BJ (cell line): ENCODE data around the gene SPR. TPM values are rescaled to one million over a fixed set of nuclear protein-coding genes. Genes with fewer than 3 reads are reported as not detected.

Source experiments
- CTCF ChIA-PET: fragments of 350-600 bp; formaldehyde crosslinking; extraction: SDS; loops from one replicate; lab custom pipeline; 2021; ENCODE audit warnings: antibody characterized with exemption, inconsistent platforms; lab: Yijun Ruan, JAX
- POLR2A ChIA-PET: fragments of 300-600 bp; sonication (Branson Sonifier 250); formaldehyde crosslinking; extraction: SDS; loops from one replicate; lab custom pipeline; 2021; ENCODE audit warnings: antibody characterized with exemption; lab: Charles Lee
- DNase-seq: peaks from one replicate; pipeline ENCODE4 v3.0.0-alpha.2; 2011; ENCODE audit warnings: low read depth
- H3K27me3 ChIP-seq: 2 replicates; pipeline ENCODE4 v1.6.0; 2011; ENCODE audit warnings: low read length; ENCODE audit not compliant: control insufficient read depth, insufficient read depth
- H3K36me3 ChIP-seq: 2 replicates; pipeline ENCODE4 v1.5.1; 2011; ENCODE audit warnings: low read length; ENCODE audit not compliant: control insufficient read depth, insufficient read depth
- H3K4me3 ChIP-seq: 2 replicates; pipeline ENCODE4 v1.5.1; 2011; ENCODE audit warnings: low read depth, mild to moderate bottlenecking, control low read depth, low read length
- polyA plus RNA-seq: library from polyadenylated mRNA; depleted of rRNA; stranded (reverse); fragments of >200 nt; gene quantifications from 2 replicates; pipeline ENCODE4 v1.2.3, GENCODE V29; 2011
- TF ChIP-seq, protein P1 (sequence below): IDR thresholded peaks from 2 replicates; pipeline ENCODE4 v1.5.1; 2011; ENCODE audit warnings: low read depth, mild to moderate bottlenecking, control low read depth, inconsistent platforms, low read length, moderate library complexity; ENCODE audit not compliant: insufficient read depth

The SPR gene
- polyA plus RNA-seq, 1 experiment: 22.9 TPM

DNA sequence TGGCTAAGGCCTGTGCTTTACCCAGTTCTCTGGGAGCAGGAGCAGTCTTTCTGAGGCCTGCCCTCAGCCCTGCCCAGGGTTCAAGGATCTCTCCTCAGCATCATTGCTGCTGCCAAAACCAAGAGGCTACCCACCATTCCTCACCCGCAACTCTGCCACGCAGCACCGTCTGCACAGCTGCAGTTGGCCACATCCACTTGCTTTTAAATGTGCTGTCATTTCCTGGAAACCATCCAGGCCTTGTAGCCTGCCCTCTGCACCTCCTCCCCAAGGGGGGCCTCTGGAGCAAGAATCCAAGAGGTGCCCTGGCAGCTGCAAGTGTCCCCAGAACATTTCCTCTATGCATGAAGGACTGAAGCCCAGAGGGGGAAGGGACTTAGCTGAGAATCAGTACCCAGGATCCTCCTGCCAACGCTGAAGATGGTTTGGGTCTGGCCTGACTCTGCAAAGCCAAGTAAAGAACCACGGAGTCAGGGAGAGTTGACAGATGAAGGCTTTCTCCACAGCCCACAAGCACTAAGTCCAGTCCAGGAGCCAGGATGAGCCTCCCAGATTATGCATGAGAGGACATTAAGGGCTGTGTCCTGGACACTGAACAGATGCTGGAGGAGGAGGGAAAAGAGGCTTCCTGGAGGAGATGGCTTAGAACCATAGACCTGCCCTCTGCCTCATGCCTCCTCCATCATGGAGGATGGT lies 45.0 kb downstream of the SPR start:
- TF ChIP-seq, protein P1, sequence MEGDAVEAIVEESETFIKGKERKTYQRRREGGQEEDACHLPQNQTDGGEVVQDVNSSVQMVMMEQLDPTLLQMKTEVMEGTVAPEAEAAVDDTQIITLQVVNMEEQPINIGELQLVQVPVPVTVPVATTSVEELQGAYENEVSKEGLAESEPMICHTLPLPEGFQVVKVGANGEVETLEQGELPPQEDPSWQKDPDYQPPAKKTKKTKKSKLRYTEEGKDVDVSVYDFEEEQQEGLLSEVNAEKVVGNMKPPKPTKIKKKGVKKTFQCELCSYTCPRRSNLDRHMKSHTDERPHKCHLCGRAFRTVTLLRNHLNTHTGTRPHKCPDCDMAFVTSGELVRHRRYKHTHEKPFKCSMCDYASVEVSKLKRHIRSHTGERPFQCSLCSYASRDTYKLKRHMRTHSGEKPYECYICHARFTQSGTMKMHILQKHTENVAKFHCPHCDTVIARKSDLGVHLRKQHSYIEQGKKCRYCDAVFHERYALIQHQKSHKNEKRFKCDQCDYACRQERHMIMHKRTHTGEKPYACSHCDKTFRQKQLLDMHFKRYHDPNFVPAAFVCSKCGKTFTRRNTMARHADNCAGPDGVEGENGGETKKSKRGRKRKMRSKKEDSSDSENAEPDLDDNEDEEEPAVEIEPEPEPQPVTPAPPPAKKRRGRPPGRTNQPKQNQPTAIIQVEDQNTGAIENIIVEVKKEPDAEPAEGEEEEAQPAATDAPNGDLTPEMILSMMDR: no peak
- Histone ChIP-seq H3K36me3 (no peaks in the 10 kb centered on the region), H3K27me3 (peaks cover 43% of the 10 kb centered on the region), H3K4me3 (no peak overlapping the region)
- DNase-seq: no peak
- ChIA-PET CTCF (interaction anchor here (1.0 to 1.7 kb wide), 2 partner anchors 39 to 40 kb away, joined by 3 to 6 read pairs; no protein-coding TSS in a partner anchor), POLR2A (interaction anchor here (0.7 kb wide), 1 partner anchor 37 kb away, joined by 3 read pairs; no protein-coding TSS in a partner anchor)

DNA sequence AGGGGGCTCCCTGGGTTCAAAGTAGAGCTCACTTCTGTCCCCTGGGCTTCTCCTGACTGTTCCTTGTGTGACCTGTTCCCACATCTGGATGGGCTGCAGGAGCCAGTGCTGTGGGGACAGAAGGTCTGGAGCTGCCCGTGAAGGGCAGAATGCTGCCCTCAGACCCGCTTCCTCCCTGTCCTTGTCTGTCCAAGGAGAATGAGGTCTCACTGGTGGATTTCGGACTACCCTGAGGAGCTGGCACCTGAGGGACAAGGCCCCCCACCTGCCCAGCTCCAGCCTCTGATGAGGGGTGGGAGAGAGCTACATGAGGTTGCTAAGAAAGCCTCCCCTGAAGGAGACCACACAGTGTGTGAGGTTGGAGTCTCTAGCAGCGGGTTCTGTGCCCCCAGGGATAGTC lies 45.6 kb downstream of the SPR start:
- Histone ChIP-seq H3K36me3 (no peaks in the 10 kb centered on the region), H3K27me3 (peaks cover 40% of the 10 kb centered on the region), H3K4me3 (no peak overlapping the region)
- TF ChIP-seq, protein P1: no peak
- CTCF ChIA-PET: interaction anchor here (1.0 to 1.7 kb wide), 3 partner anchors 40 to 71 kb away, joined by 3 to 6 read pairs (median 3); no protein-coding TSS in a partner anchor
- POLR2A ChIA-PET: no interaction called here
- DNase-seq: no peak

DNA sequence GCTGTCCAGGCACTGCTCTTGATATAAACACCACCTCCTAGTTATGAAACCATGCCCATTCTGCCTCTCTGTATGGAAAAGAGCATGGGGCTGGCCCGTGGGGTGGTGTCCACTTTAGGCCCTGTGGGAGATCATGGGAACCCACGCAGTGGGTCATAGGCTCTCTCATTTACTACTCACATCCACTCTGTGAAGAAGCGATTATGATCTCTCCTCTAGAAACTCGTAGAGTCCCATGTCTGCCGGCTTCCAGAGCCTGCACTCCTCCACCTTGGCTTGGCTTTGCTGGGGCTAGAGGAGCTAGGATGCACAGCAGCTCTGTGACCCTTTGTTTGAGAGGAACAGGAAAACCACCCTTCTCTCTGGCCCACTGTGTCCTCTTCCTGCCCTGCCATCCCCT lies 46.0 kb downstream of the SPR start:
- H3K27me3 ChIP-seq: peaks cover 36% of the 10 kb centered on the region
- H3K36me3 ChIP-seq: no peaks in the 10 kb centered on the region
- no peak overlapping the region for H3K4me3 ChIP-seq
- no peak for DNase-seq
- TF ChIP-seq, protein P1: no peak
- POLR2A ChIA-PET: no interaction called here
- CTCF ChIA-PET: interaction anchor here (0.6 to 1.7 kb wide), 5 partner anchors 10 to 162 kb away, joined by 3 to 6 read pairs (median 3); no protein-coding TSS in a partner anchor

DNA sequence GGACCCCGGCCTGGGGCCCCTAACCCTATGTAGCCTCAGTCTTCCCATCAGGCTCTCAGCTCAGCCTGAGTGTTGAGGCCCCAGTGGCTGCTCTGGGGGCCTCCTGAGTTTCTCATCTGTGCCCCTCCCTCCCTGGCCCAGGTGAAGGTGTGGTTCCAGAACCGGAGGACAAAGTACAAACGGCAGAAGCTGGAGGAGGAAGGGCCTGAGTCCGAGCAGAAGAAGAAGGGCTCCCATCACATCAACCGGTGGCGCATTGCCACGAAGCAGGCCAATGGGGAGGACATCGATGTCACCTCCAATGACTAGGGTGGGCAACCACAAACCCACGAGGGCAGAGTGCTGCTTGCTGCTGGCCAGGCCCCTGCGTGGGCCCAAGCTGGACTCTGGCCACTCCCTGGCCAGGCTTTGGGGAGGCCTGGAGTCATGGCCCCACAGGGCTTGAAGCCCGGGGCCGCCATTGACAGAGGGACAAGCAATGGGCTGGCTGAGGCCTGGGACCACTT lies 46.5 kb downstream of the SPR start:
- Histone ChIP-seq H3K27me3 (peaks cover 31% of the 10 kb centered on the region), H3K36me3 (no peaks in the 10 kb centered on the region), H3K4me3 (no peak overlapping the region)
- POLR2A ChIA-PET: no interaction called here
- DNase-seq: no peak
- CTCF ChIA-PET: interaction anchor here (0.6 to 1.7 kb wide), 7 partner anchors 10 to 230 kb away, joined by 3 to 6 read pairs (median 3); no protein-coding TSS in a partner anchor
- TF ChIP-seq, protein P1: no peak
